ENCODE data around the gene PCNT. TPM values are rescaled to one million over a fixed set of nuclear protein-coding genes. Genes with fewer than 3 reads are reported as not detected.
"Not testable (repeated sequence)": the region's sequence is repeated elsewhere in the genome, so short reads cannot be mapped to it uniquely, and the experiment has no call there.

PCNT gene
- total and polyA plus RNA-seq, 2 donors (not counting 1 experiment from before 2014, with no cell fraction given), result 20.3 to 58.1 TPM

GRCh38 chr21:46371204-46372013 is 47.5 kb downstream of the PCNT start:
- Histone ChIP-seq H3K36me3 (replicated peaks in 1 of 2; ENCODE audit: control extremely low read depth in 1 of 2, control insufficient read depth in 1 of 2, extremely low read depth in 1 of 2, insufficient read depth in 2 of 2, low read length in 1 of 2) (peaks cover 0 to 15% of the 10 kb centered on the region in 2 experiments), H3K9ac (ENCODE audit: low read length) (no peak overlapping the region), H3K9me3 (ENCODE audit: control extremely low read depth in 1 of 3, control insufficient read depth in 2 of 3, insufficient read depth in 1 of 3, low read length in 2 of 3) (peaks cover 0 to 5% (median 0%) of the 10 kb centered on the region in 3 donors), H4K20me1 (ENCODE audit: control insufficient read depth, insufficient read depth, low read length, poor library complexity, severe bottlenecking) (peaks cover 7% of the 10 kb centered on the region), H3K79me2 (ENCODE audit: control insufficient read depth, insufficient read depth, low read length) (peaks cover 30% of the 10 kb centered on the region), H2AFZ (ENCODE audit: insufficient read depth, low read depth, low read length, poor library complexity, severe bottlenecking) (no peak overlapping the region), H3K4me2 (replicated peaks; ENCODE audit: low read depth, low read length, poor library complexity, severe bottlenecking) (no peak overlapping the region), H3K4me1 (ENCODE audit: control insufficient read depth in 2 of 2, insufficient read depth in 2 of 2, low read length in 2 of 2) (peaks cover 18 to 22% of the 10 kb centered on the region in 2 donors), H3K27me3 (replicated peaks in 1 of 4; ENCODE audit: control extremely low read depth in 1 of 4, control insufficient read depth in 3 of 4, insufficient read depth in 4 of 4, low read length in 3 of 4) (no peaks in the 10 kb centered on the region), H3K4me3 (ENCODE audit: control extremely low read depth in 1 of 5, extremely low read depth in 1 of 5, insufficient read depth in 1 of 5, low read depth in 2 of 5, low read length in 4 of 5) (no peak overlapping the region), H3K27ac (ENCODE audit: low read length in 2 of 2) (no peak overlapping the region)
- intact Hi-C loops (cut with micrococcal nuclease), result no loop called here
- peaks cover 22% of the 10 kb centered on the region for H3K4me1 Mint-ChIP-seq
- DNase-seq (no peak), ATAC-seq (ENCODE audit: low read depth) (peak; percentile 23)
- CTCF ChIA-PET, result no interaction called here
- H3K4me3 Mint-ChIP-seq, result no peak overlapping the region
- TF ChIP-seq CTCF (IDR thresholded peaks at IDR 0.05) (no peak), EZH2 (IDR thresholded peaks at IDR 0.05; ENCODE audit: borderline replicate concordance, insufficient read depth, low read depth, low read length, poor library complexity, severe bottlenecking) (no peak)
- peak overlapping the region; percentile 50 for H3K27ac Mint-ChIP-seq
- 88% methylated on average over 15 of the region's 16 CpGs for WGBS (ENCODE audit: insufficient coverage)
- H3K9me3 Mint-ChIP-seq (ENCODE audit: insufficient read depth), result no peaks in the 10 kb centered on the region
- POLR2A ChIA-PET, result no interaction called here
- H3K27me3 Mint-ChIP-seq, result no peaks in the 10 kb centered on the region

- no peak overlapping the region for H3K4me3 Mint-ChIP-seq
- Histone ChIP-seq H3K4me2 (replicated peaks; ENCODE audit: low read depth, low read length, poor library complexity, severe bottlenecking) (no peak overlapping the region), H3K9ac (ENCODE audit: low read length) (no peak overlapping the region), H3K79me2 (ENCODE audit: control insufficient read depth, insufficient read depth, low read length) (peaks cover 34% of the 10 kb centered on the region), H2AFZ (ENCODE audit: insufficient read depth, low read depth, low read length, poor library complexity, severe bottlenecking) (no peak overlapping the region), H3K4me3 (ENCODE audit: control extremely low read depth in 1 of 5, extremely low read depth in 1 of 5, insufficient read depth in 1 of 5, low read depth in 2 of 5, low read length in 4 of 5) (no peak overlapping the region), H3K9me3 (ENCODE audit: control extremely low read depth in 1 of 3, control insufficient read depth in 2 of 3, insufficient read depth in 1 of 3, low read length in 2 of 3) (peaks cover 0 to 5% (median 0%) of the 10 kb centered on the region in 3 donors), H4K20me1 (ENCODE audit: control insufficient read depth, insufficient read depth, low read length, poor library complexity, severe bottlenecking) (peaks cover 7% of the 10 kb centered on the region), H3K4me1 (ENCODE audit: control insufficient read depth in 2 of 2, insufficient read depth in 2 of 2, low read length in 2 of 2) (peaks cover 18 to 22% of the 10 kb centered on the region in 2 donors), H3K27me3 (replicated peaks in 1 of 4; ENCODE audit: control extremely low read depth in 1 of 4, control insufficient read depth in 3 of 4, insufficient read depth in 4 of 4, low read length in 3 of 4) (no peaks in the 10 kb centered on the region), H3K36me3 (replicated peaks in 1 of 2; ENCODE audit: control extremely low read depth in 1 of 2, control insufficient read depth in 1 of 2, extremely low read depth in 1 of 2, insufficient read depth in 2 of 2, low read length in 1 of 2) (peaks cover 0 to 9% of the 10 kb centered on the region in 2 experiments), H3K27ac (ENCODE audit: low read length in 2 of 2) (no peak overlapping the region)
- DNase-seq (no peak), ATAC-seq (ENCODE audit: low read depth) (no peak)
- POLR2A ChIA-PET, result no interaction called here
- peak overlapping the region; percentile 46 for H3K27ac Mint-ChIP-seq
- TF ChIP-seq CTCF (IDR thresholded peaks at IDR 0.05), result no peak
- no peak for TF ChIP-seq EZH2 (IDR thresholded peaks at IDR 0.05; ENCODE audit: borderline replicate concordance, insufficient read depth, low read depth, low read length, poor library complexity, severe bottlenecking)
- H3K4me1 Mint-ChIP-seq, result peaks cover 22% of the 10 kb centered on the region
- H3K27me3 Mint-ChIP-seq, result no peaks in the 10 kb centered on the region
- intact Hi-C loops (cut with micrococcal nuclease), result no loop called here
- CTCF ChIA-PET, result interaction anchor here (1.3 kb wide), 1 partner anchor 229 kb away, joined by 3 read pairs; no protein-coding TSS in a partner anchor
- WGBS (ENCODE audit: insufficient coverage), result 100% methylated on average over 7 of the region's 7 CpGs
- H3K9me3 Mint-ChIP-seq (ENCODE audit: insufficient read depth), result no peaks in the 10 kb centered on the region
Measured at GRCh38 chr21:46372014-46372485, 48.1 kb downstream of the PCNT start.

DNA sequence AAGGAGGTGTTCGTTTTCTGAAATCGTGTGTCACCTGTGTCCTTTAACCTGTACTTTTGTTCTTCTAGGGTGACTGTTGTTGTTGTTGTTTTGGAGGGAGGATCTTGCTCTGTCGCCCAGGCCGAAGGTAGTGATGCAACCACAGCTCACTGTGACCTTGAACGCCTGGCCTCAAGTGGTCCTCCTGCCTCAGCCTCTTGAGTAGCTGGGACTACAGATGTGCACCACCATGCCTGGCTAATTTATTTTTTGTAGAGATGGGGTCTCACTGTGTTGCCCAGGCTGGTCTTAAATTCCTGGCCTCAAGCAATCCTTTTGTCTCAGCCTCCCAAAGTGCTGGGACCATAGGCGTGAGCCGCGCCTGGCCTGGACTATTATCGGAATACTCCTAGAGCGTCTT is 49.0 kb downstream of the PCNT start:
- H3K27ac ChIP-seq (ENCODE audit: low read length in 2 of 2); H3K4me2 ChIP-seq (replicated peaks; ENCODE audit: low read depth, low read length, poor library complexity, severe bottlenecking); H3K27ac Mint-ChIP-seq; POLR2A ChIA-PET; H3K4me3 ChIP-seq (ENCODE audit: control extremely low read depth in 1 of 5, extremely low read depth in 1 of 5, insufficient read depth in 1 of 5, low read depth in 2 of 5, low read length in 4 of 5); H3K4me3 Mint-ChIP-seq; H3K9me3 Mint-ChIP-seq (ENCODE audit: insufficient read depth); H2AFZ ChIP-seq (ENCODE audit: insufficient read depth, low read depth, low read length, poor library complexity, severe bottlenecking); H3K27me3 Mint-ChIP-seq; H3K27me3 ChIP-seq (replicated peaks in 1 of 4; ENCODE audit: control extremely low read depth in 1 of 4, control insufficient read depth in 3 of 4, insufficient read depth in 4 of 4, low read length in 3 of 4); H3K9ac ChIP-seq (ENCODE audit: low read length); DNase-seq; H3K9me3 ChIP-seq (ENCODE audit: control extremely low read depth in 1 of 3, control insufficient read depth in 2 of 3, insufficient read depth in 1 of 3, low read length in 2 of 3); ATAC-seq (ENCODE audit: low read depth); H4K20me1 ChIP-seq (ENCODE audit: control insufficient read depth, insufficient read depth, low read length, poor library complexity, severe bottlenecking); H3K36me3 ChIP-seq (replicated peaks in 1 of 2; ENCODE audit: control extremely low read depth in 1 of 2, control insufficient read depth in 1 of 2, extremely low read depth in 1 of 2, insufficient read depth in 2 of 2, low read length in 1 of 2); intact Hi-C loops (cut with micrococcal nuclease): not testable (repeated sequence)
- CTCF ChIA-PET, result interaction anchor here (0.7 to 1.3 kb wide), 2 partner anchors 97 to 230 kb away, joined by 3 read pairs; no protein-coding TSS in a partner anchor
- peaks cover 18 to 22% of the 10 kb centered on the region in 2 donors for H3K4me1 ChIP-seq (ENCODE audit: control insufficient read depth in 2 of 2, insufficient read depth in 2 of 2, low read length in 2 of 2)
- WGBS (ENCODE audit: insufficient coverage), result 98% methylated on average over 8 of the region's 10 CpGs
- peaks cover 19% of the 10 kb centered on the region for H3K4me1 Mint-ChIP-seq
- H3K79me2 ChIP-seq (ENCODE audit: control insufficient read depth, insufficient read depth, low read length), result peaks cover 36% of the 10 kb centered on the region

Measured in B cell (primary cell).